ENCODE data around the gene MYH11.

MYH11 gene

GRCh38 chr16:15779664-15780351 is 77.0 kb downstream of the MYH11 start:
- TF ChIP-seq CTCF (conservative IDR thresholded peaks at IDR 0.05) = no peak
- no peak overlapping the region for H3K27ac ChIP-seq

- no peak overlapping the region for H3K27ac ChIP-seq
- TF ChIP-seq CTCF (conservative IDR thresholded peaks at IDR 0.05) = no peak
Observed at GRCh38 chr16:15778999-15779614, 77.7 kb downstream of the MYH11 start.

GRCh38 chr16:15778204-15778743 is 78.6 kb downstream of the MYH11 start:
- H3K27ac ChIP-seq = no peak overlapping the region
- TF ChIP-seq CTCF (conservative IDR thresholded peaks at IDR 0.05) = no peak

- peak; percentile 67 for TF ChIP-seq CTCF (conservative IDR thresholded peaks at IDR 0.05)
- no peak overlapping the region for H3K27ac ChIP-seq
Observed at GRCh38 chr16:15777533-15778203, 79.2 kb downstream of the MYH11 start.

- no peak for TF ChIP-seq CTCF (conservative IDR thresholded peaks at IDR 0.05)
- H3K27ac ChIP-seq = no peak overlapping the region
Observed at GRCh38 chr16:15776572-15776971, 80.3 kb downstream of the MYH11 start.

- no peak overlapping the region for H3K27ac ChIP-seq
- TF ChIP-seq CTCF (conservative IDR thresholded peaks at IDR 0.05) = no peak
Observed at GRCh38 chr16:15775663-15776304, 81.0 kb downstream of the MYH11 start.

- no peak overlapping the region for H3K27ac ChIP-seq
- no peak for TF ChIP-seq CTCF (conservative IDR thresholded peaks at IDR 0.05)
Observed at GRCh38 chr16:15775209-15775608, 81.6 kb downstream of the MYH11 start.
